ENCODE measurements around the gene SH3RF2.
"Not testable (repeated sequence)": the region's sequence is repeated elsewhere in the genome, so short reads cannot be mapped to it uniquely, and the experiment has no call there.

SH3RF2 gene

DNA sequence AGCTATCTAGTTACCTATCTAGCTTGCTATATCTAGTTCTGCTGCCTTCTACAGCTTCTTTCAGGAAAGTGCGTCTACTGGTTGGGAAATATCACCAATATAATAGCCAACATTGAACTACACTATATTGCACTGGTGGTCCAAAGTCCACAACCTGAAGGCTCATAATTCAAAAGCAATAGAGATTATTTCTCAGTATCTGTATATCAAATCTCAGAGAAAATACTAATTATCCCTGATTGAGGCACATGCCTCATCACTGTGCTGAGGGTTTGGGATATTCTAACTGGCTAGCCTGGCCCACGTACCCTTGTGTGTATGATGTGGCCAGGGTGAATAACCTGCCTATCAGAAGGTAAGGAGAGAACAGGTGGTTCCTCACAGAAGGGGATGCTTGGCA lies 53.8 kb downstream of the SH3RF2 start:
- TF ChIP-seq, protein P1, sequence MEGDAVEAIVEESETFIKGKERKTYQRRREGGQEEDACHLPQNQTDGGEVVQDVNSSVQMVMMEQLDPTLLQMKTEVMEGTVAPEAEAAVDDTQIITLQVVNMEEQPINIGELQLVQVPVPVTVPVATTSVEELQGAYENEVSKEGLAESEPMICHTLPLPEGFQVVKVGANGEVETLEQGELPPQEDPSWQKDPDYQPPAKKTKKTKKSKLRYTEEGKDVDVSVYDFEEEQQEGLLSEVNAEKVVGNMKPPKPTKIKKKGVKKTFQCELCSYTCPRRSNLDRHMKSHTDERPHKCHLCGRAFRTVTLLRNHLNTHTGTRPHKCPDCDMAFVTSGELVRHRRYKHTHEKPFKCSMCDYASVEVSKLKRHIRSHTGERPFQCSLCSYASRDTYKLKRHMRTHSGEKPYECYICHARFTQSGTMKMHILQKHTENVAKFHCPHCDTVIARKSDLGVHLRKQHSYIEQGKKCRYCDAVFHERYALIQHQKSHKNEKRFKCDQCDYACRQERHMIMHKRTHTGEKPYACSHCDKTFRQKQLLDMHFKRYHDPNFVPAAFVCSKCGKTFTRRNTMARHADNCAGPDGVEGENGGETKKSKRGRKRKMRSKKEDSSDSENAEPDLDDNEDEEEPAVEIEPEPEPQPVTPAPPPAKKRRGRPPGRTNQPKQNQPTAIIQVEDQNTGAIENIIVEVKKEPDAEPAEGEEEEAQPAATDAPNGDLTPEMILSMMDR (IDR thresholded peaks at IDR 0.05), result no peak
- H3K4me1 ChIP-seq (ENCODE audit: control insufficient read depth in 1 of 2, insufficient read depth in 1 of 2, low read depth in 1 of 2, low read length in 1 of 2), result peaks cover 0 to 15% of the 10 kb centered on the region in 2 experiments

DNA sequence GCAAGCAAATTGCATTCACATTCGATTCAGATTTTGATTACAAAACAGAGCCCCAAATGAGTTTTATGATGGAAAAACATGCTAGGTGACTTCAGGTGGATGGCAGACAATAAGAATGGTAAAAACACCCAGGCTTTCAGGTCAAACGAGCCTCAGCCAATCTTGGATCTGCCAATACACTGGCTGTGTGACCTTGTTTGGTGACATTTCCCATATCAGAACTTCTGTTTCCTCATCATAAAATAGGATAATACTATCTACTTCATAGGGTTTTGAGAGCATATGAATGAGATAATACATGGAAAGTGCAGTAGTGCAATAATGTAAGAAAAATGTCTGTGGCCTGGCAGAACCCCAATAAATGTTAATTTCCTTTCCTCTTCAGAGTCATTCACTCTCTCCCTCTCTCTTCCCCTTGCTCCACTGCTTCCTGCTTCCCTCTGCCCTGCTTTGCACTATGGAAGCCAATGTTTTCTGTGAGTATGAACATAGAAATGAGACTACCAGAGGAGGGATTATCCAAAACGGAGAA lies 54.7 kb downstream of the SH3RF2 start:
- Histone ChIP-seq H3K4me1 (ENCODE audit: control insufficient read depth in 1 of 2, insufficient read depth in 1 of 2, low read depth in 1 of 2, low read length in 1 of 2) (peaks cover 0 to 10% of the 10 kb centered on the region in 2 experiments), H3K4me3 (ENCODE audit: low read depth in 1 of 2, low read length in 1 of 2) (no peak overlapping the region), H3K36me3 (no peaks in the 10 kb centered on the region), H3K9me3 (no peaks in the 10 kb centered on the region), H3K27ac (no peak overlapping the region), H3K27me3 (no peaks in the 10 kb centered on the region)
- TF ChIP-seq, protein P1 (IDR thresholded peaks at IDR 0.05), result no peak

More for the DNA sequence above, 53.8 kb downstream of the SH3RF2 start:
- H3K27ac ChIP-seq, result no peak overlapping the region
- no peaks in the 10 kb centered on the region for H3K36me3 ChIP-seq
- no peaks in the 10 kb centered on the region for H3K9me3 ChIP-seq
- H3K27me3 ChIP-seq, result no peaks in the 10 kb centered on the region
- no peak overlapping the region for H3K4me3 ChIP-seq (ENCODE audit: low read depth in 1 of 2, low read length in 1 of 2)

DNA sequence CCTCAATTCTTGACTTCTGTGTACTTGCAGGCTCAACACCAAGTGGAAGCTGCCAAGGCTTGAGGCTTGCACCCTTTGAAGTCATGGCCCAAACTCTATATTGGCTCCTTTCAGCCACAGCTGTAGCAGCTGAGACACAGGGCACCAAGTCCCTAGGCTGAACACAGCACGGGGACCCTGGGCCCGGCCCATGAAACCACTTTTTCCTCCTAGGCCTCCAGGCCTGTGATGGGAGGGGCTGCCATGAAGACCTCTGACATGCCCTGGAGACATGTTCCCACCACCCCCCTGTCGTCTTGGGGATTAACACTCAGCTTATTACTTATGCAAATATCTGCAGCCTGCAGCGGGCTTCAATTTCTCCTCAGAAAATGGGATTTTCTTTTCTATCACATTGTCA lies 57.2 kb downstream of the SH3RF2 start:
- H3K36me3 ChIP-seq; H3K9me3 ChIP-seq; H3K4me1 ChIP-seq (ENCODE audit: control insufficient read depth in 1 of 2, insufficient read depth in 1 of 2, low read depth in 1 of 2, low read length in 1 of 2); H3K4me3 ChIP-seq (ENCODE audit: low read depth in 1 of 2, low read length in 1 of 2); H3K27ac ChIP-seq; H3K27me3 ChIP-seq: not testable (repeated sequence)

DNA sequence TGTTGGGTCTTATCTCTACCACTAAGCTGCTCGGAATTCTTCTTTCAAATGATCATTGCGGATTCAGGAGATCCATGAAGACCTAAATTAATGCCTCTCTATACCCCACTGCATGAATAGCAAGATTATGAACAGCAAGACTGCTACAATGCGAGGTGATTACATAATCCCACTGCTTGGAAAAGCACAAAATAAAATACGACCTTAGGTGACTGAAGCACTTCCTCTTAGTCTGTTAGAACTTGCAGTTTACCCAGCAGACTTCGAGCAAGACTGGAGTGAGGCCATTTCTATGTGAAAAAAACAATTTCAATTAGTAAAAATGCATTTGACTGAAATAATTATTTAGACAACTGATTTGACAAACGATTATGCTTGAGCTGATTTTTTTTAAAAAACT lies 59.8 kb downstream of the SH3RF2 start:
- TF ChIP-seq, protein P1 (IDR thresholded peaks at IDR 0.05), result no peak
- H3K4me3 ChIP-seq (ENCODE audit: low read depth in 1 of 2, low read length in 1 of 2), result no peak overlapping the region
- H3K4me1 ChIP-seq (ENCODE audit: control insufficient read depth in 1 of 2, insufficient read depth in 1 of 2, low read depth in 1 of 2, low read length in 1 of 2), result peaks cover 0 to 5% of the 10 kb centered on the region in 2 experiments
- H3K27ac ChIP-seq, result no peak overlapping the region
- H3K36me3 ChIP-seq, result no peaks in the 10 kb centered on the region
- H3K9me3 ChIP-seq, result no peaks in the 10 kb centered on the region
- no peaks in the 10 kb centered on the region for H3K27me3 ChIP-seq

DNA sequence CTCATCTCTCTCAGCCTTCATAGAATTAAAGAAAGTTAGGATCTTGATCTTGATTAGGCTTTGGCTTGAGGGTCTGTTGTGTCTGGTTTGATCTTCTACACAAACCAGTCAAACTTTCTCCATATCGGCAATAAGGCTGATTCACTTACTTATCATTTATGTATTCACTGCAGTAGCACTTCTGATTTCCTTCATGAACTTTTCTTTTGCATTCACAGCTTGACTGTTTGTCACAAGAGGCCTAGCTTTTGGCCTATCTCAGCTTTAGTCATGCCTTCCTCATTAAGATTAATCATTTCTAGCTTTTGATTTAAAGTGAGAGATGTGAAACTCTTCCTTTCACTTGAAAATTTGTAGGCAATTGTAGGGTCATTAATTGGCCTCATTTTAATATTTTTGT lies 62.8 kb downstream of the SH3RF2 start:
- TF ChIP-seq, protein P1 (IDR thresholded peaks at IDR 0.05), result no peak
- Histone ChIP-seq H3K4me3 (ENCODE audit: low read depth in 1 of 2, low read length in 1 of 2) (no peak overlapping the region), H3K27ac (no peak overlapping the region), H3K27me3 (no peaks in the 10 kb centered on the region), H3K9me3 (no peaks in the 10 kb centered on the region), H3K36me3 (no peaks in the 10 kb centered on the region), H3K4me1 (ENCODE audit: control insufficient read depth in 1 of 2, insufficient read depth in 1 of 2, low read depth in 1 of 2, low read length in 1 of 2) (peaks cover 0 to 5% of the 10 kb centered on the region in 2 experiments)

DNA sequence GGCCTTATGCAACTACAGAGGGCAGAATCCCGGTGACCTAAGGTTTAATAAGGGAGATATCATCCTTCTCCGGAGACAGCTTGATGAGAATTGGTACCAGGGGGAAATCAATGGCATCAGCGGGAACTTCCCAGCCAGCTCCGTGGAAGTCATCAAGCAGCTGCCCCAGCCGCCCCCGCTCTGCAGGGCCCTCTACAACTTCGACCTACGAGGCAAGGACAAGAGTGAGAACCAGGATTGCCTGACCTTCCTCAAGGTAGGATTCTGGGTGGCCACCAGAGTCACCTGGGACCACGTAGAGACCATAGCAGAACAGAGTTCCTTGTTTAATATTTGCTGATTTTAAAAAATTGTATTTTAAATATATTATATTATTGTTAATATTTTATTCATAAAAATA lies 63.7 kb downstream of the SH3RF2 start:
- H3K9me3 ChIP-seq, result no peaks in the 10 kb centered on the region
- peaks cover 0 to 5% of the 10 kb centered on the region in 2 experiments for H3K4me1 ChIP-seq (ENCODE audit: control insufficient read depth in 1 of 2, insufficient read depth in 1 of 2, low read depth in 1 of 2, low read length in 1 of 2)
- H3K36me3 ChIP-seq, result no peaks in the 10 kb centered on the region
- no peak overlapping the region for H3K27ac ChIP-seq
- no peaks in the 10 kb centered on the region for H3K27me3 ChIP-seq
- TF ChIP-seq, protein P1 (IDR thresholded peaks at IDR 0.05), result no peak
- no peak overlapping the region for H3K4me3 ChIP-seq (ENCODE audit: low read depth in 1 of 2, low read length in 1 of 2)
